Stimulated activated CD8-positive, alpha-beta memory T cell treated with anti-CD3 and anti-CD28 coated beads, Interleukin-4, amount 100 ng/mL, for 4 hours (primary cell): ENCODE data around the gene PLCH2.

ENCODE experiments used
- DNase-seq, 2 donors: peaks; one replicate each; pipeline ENCODE4 v3.0.0-alpha.2; 2020; ENCODE audit warnings: low read depth in 2 of 2, low spot score in 1 of 2

Gene PLCH2

GRCh38 chr1:2526824-2527555 is 50.9 kb downstream of the PLCH2 start:
- peak in 1 of 2 donors; percentile 35 for DNase-seq

DNA sequence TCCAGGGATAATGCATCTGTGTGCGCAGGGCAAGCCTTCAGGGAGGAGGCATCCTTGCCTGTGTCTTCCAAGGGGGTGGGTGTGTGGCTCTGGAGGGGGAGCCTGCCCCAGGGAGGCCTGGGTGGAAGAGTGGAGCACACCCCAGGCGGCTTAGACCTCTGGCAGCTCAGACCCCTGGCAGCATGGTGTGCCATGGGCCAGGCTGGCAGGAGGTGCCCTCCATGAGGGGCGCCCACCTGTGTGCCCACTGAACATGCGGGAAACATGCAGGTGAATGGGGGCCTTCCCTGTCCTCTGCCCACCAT is 51.4 kb downstream of the PLCH2 start:
- no peak for DNase-seq

GRCh38 chr1:2528016-2528415 is 51.9 kb downstream of the PLCH2 start:
- DNase-seq: no peak

- DNase-seq: no peak
These were observed 52.5 kb downstream of the PLCH2 start for GRCh38 chr1:2528611-2528965.

- peak in 1 of 2 donors; percentile 26 for DNase-seq
These were observed 53.1 kb downstream of the PLCH2 start for GRCh38 chr1:2528966-2529783.

DNA sequence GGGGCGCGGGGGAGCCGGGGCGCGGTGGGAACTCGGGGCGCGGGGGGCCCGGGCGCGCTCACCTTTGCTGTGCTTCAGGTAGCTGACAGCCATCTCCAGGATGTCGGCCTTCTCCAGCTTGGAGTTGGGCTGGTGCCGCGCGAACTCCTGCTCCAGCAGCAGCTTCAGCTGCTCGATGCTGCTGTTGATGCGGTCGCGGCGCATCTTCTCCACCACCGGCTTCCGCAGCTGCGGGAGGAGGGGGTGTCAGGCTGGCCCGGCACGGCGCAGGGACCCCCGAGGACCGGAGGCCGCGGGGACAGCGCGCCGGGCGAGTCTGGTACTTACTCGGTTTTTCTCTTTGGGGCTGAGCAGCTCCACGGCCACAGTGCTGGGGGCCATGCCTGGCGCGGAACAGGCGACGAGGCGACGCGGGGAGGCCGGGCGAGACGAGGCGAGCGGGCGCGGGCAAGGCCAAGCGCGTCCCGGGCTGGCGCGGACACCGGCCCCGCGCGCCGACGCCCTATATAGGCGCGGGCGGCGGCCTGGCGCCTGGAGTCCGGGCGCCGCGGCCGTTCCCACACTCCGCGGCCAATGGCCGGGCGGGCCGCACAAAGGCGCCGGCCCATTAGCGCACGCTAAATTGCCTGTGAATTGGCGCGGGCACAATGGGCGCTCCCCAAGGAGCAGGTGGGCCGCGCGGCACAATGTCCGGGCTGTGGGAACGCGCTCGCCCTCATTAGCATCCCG is 53.9 kb downstream of the PLCH2 start, which contains the start of gene HES5:
HES5 (minus strand) TSS at position 480 of the 729 bp plus-strand sequence; CDS start at position 381, 99 bp downstream.
- DNase-seq: no peak

- no peak for DNase-seq
These were observed 54.6 kb downstream of the PLCH2 start for GRCh38 chr1:2530513-2531361.

DNA sequence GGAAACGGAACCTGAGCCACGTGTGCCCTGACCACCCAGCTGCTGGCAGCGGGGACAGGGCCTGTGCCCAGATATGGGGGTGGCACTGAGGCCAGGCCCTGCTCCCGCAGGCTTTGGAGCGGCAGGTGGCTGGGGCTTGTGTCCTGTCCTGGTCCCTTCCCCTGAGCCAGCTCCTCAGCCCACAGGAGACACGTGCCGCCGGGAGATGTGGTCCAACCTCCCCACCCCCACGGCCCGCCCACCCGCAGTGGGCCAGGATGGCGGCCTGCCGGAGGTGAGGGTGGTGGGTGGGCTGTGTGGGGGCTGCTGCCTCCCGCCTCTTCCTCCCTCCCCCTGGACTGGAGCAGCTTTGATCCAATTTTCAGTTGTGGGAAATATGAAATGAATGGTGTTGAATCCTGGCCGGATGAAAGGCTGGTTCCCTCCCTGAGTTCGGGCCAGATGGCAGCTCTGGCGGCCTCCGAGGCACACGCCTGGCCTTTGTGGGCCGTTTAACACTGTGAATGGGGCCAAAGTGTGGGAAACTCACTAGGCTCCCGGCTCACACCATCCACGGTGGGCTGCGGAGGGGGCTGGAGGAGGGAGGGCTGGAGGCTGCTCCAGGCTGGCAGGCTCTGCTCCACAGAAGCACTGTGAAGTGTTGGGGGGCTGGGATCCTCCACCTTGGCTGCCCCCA is 56.5 kb downstream of the PLCH2 start:
- DNase-seq: no peak

DNA sequence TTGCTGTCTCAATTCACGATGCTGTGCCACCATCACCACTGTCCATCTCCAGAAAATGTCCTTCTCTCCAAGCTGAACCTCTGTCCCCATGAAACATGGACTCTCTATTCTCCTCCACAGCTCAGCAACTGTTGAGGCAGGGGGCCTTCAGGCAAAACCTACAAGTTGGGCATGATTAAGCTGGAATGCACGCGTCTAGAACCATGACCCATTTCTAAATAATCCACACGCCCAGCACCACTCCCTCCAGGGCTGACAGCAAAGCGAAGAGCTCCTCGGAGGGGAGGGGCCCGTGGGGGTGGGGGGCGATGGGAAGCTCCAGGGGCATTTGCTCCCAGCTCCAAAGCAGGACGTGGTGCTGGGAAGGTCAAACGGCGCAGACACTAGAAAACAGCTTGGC is 57.3 kb downstream of the PLCH2 start:
- no peak for DNase-seq

DNA sequence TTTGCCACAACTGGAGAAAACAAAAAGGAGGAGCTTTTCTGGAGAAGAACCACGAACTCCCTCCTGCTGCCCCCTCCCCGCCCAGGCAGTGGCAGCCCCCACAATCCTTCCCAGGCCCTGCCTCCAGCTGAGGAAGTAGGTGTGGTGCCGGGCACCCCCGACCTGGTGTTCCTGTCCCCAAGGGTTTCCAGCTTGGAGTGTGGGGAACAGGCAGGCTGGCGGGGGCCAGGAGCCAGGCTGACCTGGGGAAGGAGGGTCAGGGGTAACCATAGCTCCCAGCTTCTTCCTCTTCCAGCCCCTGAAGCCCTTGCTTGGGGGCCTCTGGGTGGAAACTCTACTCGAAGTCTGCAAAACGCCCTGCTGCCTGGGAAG is 58.2 kb downstream of the PLCH2 start:
- no peak for DNase-seq

- no peak for DNase-seq
These were observed 58.8 kb downstream of the PLCH2 start for GRCh38 chr1:2534687-2535441.

- no peak for DNase-seq
These were observed 59.4 kb downstream of the PLCH2 start for GRCh38 chr1:2535455-2535854.

DNA sequence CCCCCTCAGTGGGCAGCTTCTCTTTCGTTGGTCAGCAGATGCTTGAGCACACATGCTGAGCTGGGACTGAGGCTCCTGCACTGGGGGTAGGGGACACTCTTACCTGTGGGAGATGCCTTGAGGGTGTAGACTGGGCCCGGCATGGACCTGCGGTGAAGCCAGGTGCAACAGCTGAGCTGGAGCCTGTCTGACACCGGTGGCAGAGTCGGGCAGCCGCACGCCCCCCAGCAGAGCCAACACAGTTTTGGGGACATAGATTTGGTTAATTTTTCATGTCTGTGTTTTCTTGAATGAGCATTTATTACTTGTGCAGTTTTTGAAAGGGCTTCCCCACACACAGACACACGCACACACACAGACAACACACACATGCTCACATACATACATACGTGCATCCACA is 59.9 kb downstream of the PLCH2 start:
- DNase-seq: no peak

- no peak for DNase-seq
These were observed 61.7 kb downstream of the PLCH2 start for GRCh38 chr1:2537784-2538115.

DNA sequence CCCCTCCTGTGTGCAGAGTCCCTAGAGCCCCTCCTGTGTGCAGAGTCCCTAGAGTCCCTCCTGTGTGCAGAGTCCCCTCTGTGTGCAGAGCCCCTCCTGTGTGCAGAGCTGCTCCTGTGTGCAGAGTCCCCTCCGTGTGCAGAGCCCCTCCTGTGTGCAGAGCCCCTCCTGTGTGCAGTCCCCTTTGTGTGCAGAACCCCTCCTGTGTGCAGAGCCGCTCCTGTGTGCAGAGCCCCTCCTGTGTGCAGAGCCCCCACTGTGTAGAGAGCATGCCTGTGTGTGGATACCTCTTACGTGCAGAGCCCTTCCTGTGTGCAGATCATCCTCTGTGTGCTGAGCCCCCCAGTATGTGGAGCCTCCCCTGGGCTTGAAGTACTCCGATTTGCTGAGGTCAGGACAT is 62.3 kb downstream of the PLCH2 start:
- no peak for DNase-seq

DNA sequence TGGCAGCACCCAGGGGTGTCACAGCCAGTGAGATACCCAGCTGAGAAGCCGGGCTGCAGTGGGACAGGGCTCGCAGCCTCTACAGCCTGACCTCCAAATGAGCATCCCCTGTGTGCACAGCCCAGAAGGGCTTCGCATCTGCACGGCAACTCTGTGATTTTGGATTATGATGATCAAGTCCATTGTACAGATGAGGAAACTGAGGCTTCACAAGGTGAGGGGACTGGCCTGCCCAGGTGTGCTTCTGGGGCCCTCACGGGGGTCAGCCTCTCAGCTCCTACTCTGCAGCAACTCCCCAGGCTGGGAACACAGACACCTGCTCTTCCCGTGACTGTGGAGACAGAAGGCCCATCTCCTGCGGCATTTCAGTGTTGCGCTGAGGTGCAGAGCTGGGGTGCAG is 62.8 kb downstream of the PLCH2 start:
- DNase-seq: no peak

DNA sequence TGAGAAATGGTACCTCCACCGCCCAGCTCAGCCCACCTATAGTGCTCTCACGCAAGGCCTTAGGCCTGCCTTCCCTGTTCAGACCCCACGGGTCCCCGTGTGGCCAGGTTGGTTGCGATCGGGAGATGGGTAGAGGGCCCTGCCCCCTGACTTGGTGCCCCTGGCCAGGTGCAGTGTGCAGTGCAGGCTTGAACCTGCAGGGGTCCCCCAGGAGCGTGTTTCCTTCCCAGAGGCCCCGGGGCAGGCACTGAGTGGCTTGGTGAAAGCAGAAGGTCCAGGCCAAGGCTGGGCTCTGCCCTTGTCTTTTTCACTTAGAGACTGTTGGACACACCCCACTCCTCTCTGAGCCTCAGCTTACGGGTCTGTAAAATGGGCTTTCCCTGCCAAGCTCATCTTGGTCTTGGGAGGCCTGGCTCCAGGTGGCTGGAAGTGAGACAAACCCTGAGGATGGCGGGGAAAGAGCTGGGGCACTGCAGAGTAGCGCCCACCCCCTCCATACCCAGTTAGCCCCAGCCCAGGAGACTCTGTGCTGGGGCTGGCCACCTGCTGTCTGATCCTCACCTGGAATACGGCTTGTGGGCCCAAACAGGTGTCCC is 63.3 kb downstream of the PLCH2 start:
- no peak for DNase-seq

GRCh38 chr1:2540816-2541492 is 64.9 kb downstream of the PLCH2 start:
- no peak for DNase-seq

GRCh38 chr1:2541619-2542245 is 65.6 kb downstream of the PLCH2 start:
- no peak for DNase-seq
